Activated CD4-positive, alpha-beta T cell treated with anti-CD3 and anti-CD28 coated beads for 36 hours (primary cell): ENCODE measurements around the gene MAP1B. TPM values are rescaled to one million over a fixed set of nuclear protein-coding genes. Genes with fewer than 3 reads are reported as not detected.

Source experiments
- ATAC-seq: fragments of 200-7000 bp; cut with Tn5 transposase; one replicate; pipeline ENCODE4 v1.10.0; 2021; ENCODE audit warnings: mild to moderate bottlenecking, moderate library complexity
- CTCF ChIA-PET: fragments of 350-600 bp; sonication (Branson Sonifier 250); formaldehyde crosslinking; loops from one replicate; lab custom pipeline; 2021; ENCODE audit warnings: antibody characterized with exemption; lab: Charles Lee
- POLR2A ChIA-PET: fragments of 350-600 bp; sonication (Branson Sonifier 250); formaldehyde crosslinking; loops from one replicate; lab custom pipeline; 2021; ENCODE audit warnings: antibody characterized with exemption, inconsistent platforms; lab: Charles Lee
- DNase-seq: peaks from one replicate; pipeline ENCODE4 v3.0.0-alpha.2; 2020
- H3K27ac Mint-ChIP-seq: one replicate; pipeline ENCODE4 v1.8.0; 2021; ENCODE audit warnings: mixed read lengths
- H3K27me3 Mint-ChIP-seq: one replicate; pipeline ENCODE4 v1.8.0; 2021; ENCODE audit warnings: mixed read lengths
- H3K36me3 Mint-ChIP-seq: one replicate; pipeline ENCODE4 v1.8.0; 2021; ENCODE audit warnings: low read depth, mixed read lengths
- H3K4me1 Mint-ChIP-seq: one replicate; pipeline ENCODE4 v1.8.0; 2021; ENCODE audit warnings: mixed read lengths
- H3K4me3 Mint-ChIP-seq: one replicate; pipeline ENCODE4 v1.8.0; 2021; ENCODE audit warnings: mild to moderate bottlenecking, moderate library complexity, mixed read lengths
- H3K9me3 Mint-ChIP-seq: one replicate; pipeline ENCODE4 v1.8.0; 2021; ENCODE audit warnings: low read depth, mixed read lengths
- intact Hi-C, 2 experiments: fragments of 100-400 bp; cut with DNase I in 1 of 2; cut with micrococcal nuclease in 1 of 2; formaldehyde crosslinking; loops; one replicate each; pipeline versions ENCODE4 v1.14.2 to v1.15.1; 2022 to 2024; cut with DNase I, micrococcal nuclease
- total RNA-seq, 2 experiments: library from RNA; stranded (reverse); gene quantifications; one replicate each; pipeline ENCODE4 v1.2.3, GENCODE V29; 2021

MAP1B gene
- total RNA-seq, 2 experiments from 2014 or later = 0.16 to 0.26 TPM

- DNase-seq = no peak
- Mint-ChIP-seq H3K27me3 (peaks cover 51% of the 10 kb centered on the region), H3K36me3 (no peaks in the 10 kb centered on the region), H3K27ac (no peak overlapping the region), H3K4me3 (no peak overlapping the region), H3K9me3 (no peaks in the 10 kb centered on the region), H3K4me1 (peaks cover 15% of the 10 kb centered on the region)
- intact Hi-C loops = loop anchor here (1.0 to 10.0 kb wide), 7 partner anchors 61 to 353 kb away; no protein-coding TSS in a partner anchor
- ATAC-seq = no peak
- POLR2A ChIA-PET = no interaction called here
- CTCF ChIA-PET = interaction anchor here (0.8 to 1.0 kb wide), 2 partner anchors 50 to 170 kb away, joined by 3 to 4 read pairs; no protein-coding TSS in a partner anchor
These were observed 30.6 kb downstream of the MAP1B start for GRCh38 chr5:72137826-72138409.

- peaks cover 15% of the 10 kb centered on the region for H3K4me1 Mint-ChIP-seq
- CTCF ChIA-PET = interaction anchor here (0.6 to 1.0 kb wide), 6 partner anchors 14 to 169 kb away, joined by 3 to 4 read pairs (median 3); no protein-coding TSS in a partner anchor
- ATAC-seq (peak; percentile 100), DNase-seq (peak; percentile 32)
- no peaks in the 10 kb centered on the region for H3K9me3 Mint-ChIP-seq
- H3K4me3 Mint-ChIP-seq = no peak overlapping the region
- POLR2A ChIA-PET = no interaction called here
- intact Hi-C loops = loop anchor here (1.0 to 10.0 kb wide), 8 partner anchors 55 to 354 kb away; no protein-coding TSS in a partner anchor
- H3K27me3 Mint-ChIP-seq = peaks cover 53% of the 10 kb centered on the region
- peak overlapping the region; percentile 33 for H3K27ac Mint-ChIP-seq
- H3K36me3 Mint-ChIP-seq = no peaks in the 10 kb centered on the region
These were observed 31.8 kb downstream of the MAP1B start for GRCh38 chr5:72138943-72139521.

GRCh38 chr5:72140711-72141110, 33.4 kb downstream of the MAP1B start:
- Mint-ChIP-seq H3K27ac (no peak overlapping the region), H3K36me3 (no peaks in the 10 kb centered on the region), H3K9me3 (no peaks in the 10 kb centered on the region), H3K4me3 (no peak overlapping the region), H3K4me1 (peaks cover 15% of the 10 kb centered on the region), H3K27me3 (peaks cover 57% of the 10 kb centered on the region)
- no peak for ATAC-seq
- intact Hi-C loops = no loop called here
- DNase-seq = no peak
- ChIA-PET CTCF (no interaction called here), POLR2A (interaction anchor here (0.6 kb wide), 1 partner anchor 104 kb away, joined by 8 read pairs; no protein-coding TSS in a partner anchor)

GRCh38 chr5:72141440-72142355, 34.4 kb downstream of the MAP1B start:
- Mint-ChIP-seq H3K4me1 (peaks cover 15% of the 10 kb centered on the region), H3K27ac (no peak overlapping the region), H3K4me3 (no peak overlapping the region), H3K9me3 (no peaks in the 10 kb centered on the region), H3K36me3 (no peaks in the 10 kb centered on the region), H3K27me3 (peaks cover 56% of the 10 kb centered on the region)
- no peak for ATAC-seq
- intact Hi-C loops = no loop called here
- CTCF ChIA-PET = no interaction called here
- POLR2A ChIA-PET = interaction anchor here (0.6 kb wide), 1 partner anchor 103 kb away, joined by 8 read pairs; no protein-coding TSS in a partner anchor
- no peak for DNase-seq

GRCh38 chr5:72144762-72145161, 37.5 kb downstream of the MAP1B start:
- ATAC-seq (no peak), DNase-seq (no peak)
- Mint-ChIP-seq H3K4me3 (no peak overlapping the region), H3K27ac (no peak overlapping the region), H3K27me3 (peaks cover 50% of the 10 kb centered on the region), H3K9me3 (no peaks in the 10 kb centered on the region), H3K4me1 (no peaks in the 10 kb centered on the region), H3K36me3 (no peaks in the 10 kb centered on the region)
- intact Hi-C loops = no loop called here
- CTCF ChIA-PET = interaction anchor here (0.6 kb wide), 1 partner anchor 9 kb away, joined by 3 read pairs; no protein-coding TSS in a partner anchor
- POLR2A ChIA-PET = no interaction called here

GRCh38 chr5:72145348-72145747, 38.1 kb downstream of the MAP1B start:
- Mint-ChIP-seq H3K4me3 (no peak overlapping the region), H3K36me3 (no peaks in the 10 kb centered on the region), H3K27me3 (peaks cover 48% of the 10 kb centered on the region), H3K9me3 (no peaks in the 10 kb centered on the region), H3K4me1 (no peaks in the 10 kb centered on the region), H3K27ac (no peak overlapping the region)
- no peak for ATAC-seq
- no peak for DNase-seq
- ChIA-PET CTCF (interaction anchor here (0.6 kb wide), 1 partner anchor 10 kb away, joined by 3 read pairs; no protein-coding TSS in a partner anchor), POLR2A (no interaction called here)
- intact Hi-C loops = no loop called here

- DNase-seq = no peak
- no peaks in the 10 kb centered on the region for H3K36me3 Mint-ChIP-seq
- no peak overlapping the region for H3K27ac Mint-ChIP-seq
- peaks cover 41% of the 10 kb centered on the region for H3K27me3 Mint-ChIP-seq
- ATAC-seq = no peak
- intact Hi-C loops = no loop called here
- ChIA-PET CTCF (interaction anchor here (0.6 kb wide), 1 partner anchor 495 kb away, joined by 5 read pairs; no protein-coding TSS in a partner anchor), POLR2A (no interaction called here)
- H3K9me3 Mint-ChIP-seq = no peaks in the 10 kb centered on the region
- no peaks in the 10 kb centered on the region for H3K4me1 Mint-ChIP-seq
- no peak overlapping the region for H3K4me3 Mint-ChIP-seq
These were observed 38.8 kb downstream of the MAP1B start for GRCh38 chr5:72146056-72146455.

- peaks cover 32% of the 10 kb centered on the region for H3K27me3 Mint-ChIP-seq
- H3K27ac Mint-ChIP-seq = no peak overlapping the region
- no peak for DNase-seq
- CTCF ChIA-PET = no interaction called here
- intact Hi-C loops = no loop called here
- peaks cover 4% of the 10 kb centered on the region for H3K4me1 Mint-ChIP-seq
- H3K4me3 Mint-ChIP-seq = no peak overlapping the region
- no peak for ATAC-seq
- no peaks in the 10 kb centered on the region for H3K9me3 Mint-ChIP-seq
- POLR2A ChIA-PET = no interaction called here
- no peaks in the 10 kb centered on the region for H3K36me3 Mint-ChIP-seq
These were observed 40.3 kb downstream of the MAP1B start for GRCh38 chr5:72147569-72147968.

GRCh38 chr5:72149742-72150141, 42.5 kb downstream of the MAP1B start:
- H3K4me3 Mint-ChIP-seq = no peak overlapping the region
- no peak for ATAC-seq

GRCh38 chr5:72151169-72151568, 43.9 kb downstream of the MAP1B start:
- CTCF ChIA-PET = no interaction called here
- Mint-ChIP-seq H3K36me3 (no peaks in the 10 kb centered on the region), H3K4me3 (no peak overlapping the region), H3K9me3 (no peaks in the 10 kb centered on the region), H3K27me3 (peaks cover 11% of the 10 kb centered on the region), H3K27ac (no peak overlapping the region), H3K4me1 (peaks cover 4% of the 10 kb centered on the region)
- POLR2A ChIA-PET = no interaction called here
- intact Hi-C loops = no loop called here
- ATAC-seq = no peak
- no peak for DNase-seq

More at GRCh38 chr5:72149742-72150141, 42.5 kb downstream of the MAP1B start:
- no peak for DNase-seq
- intact Hi-C loops = no loop called here
- H3K9me3 Mint-ChIP-seq = no peaks in the 10 kb centered on the region
- H3K27ac Mint-ChIP-seq = no peak overlapping the region
- H3K4me1 Mint-ChIP-seq = peaks cover 4% of the 10 kb centered on the region
- no peaks in the 10 kb centered on the region for H3K36me3 Mint-ChIP-seq
- POLR2A ChIA-PET = no interaction called here
- CTCF ChIA-PET = no interaction called here
- H3K27me3 Mint-ChIP-seq = peaks cover 20% of the 10 kb centered on the region

GRCh38 chr5:72151646-72152045, 44.4 kb downstream of the MAP1B start:
- ATAC-seq (no peak), DNase-seq (no peak)
- CTCF ChIA-PET = no interaction called here
- Mint-ChIP-seq H3K4me3 (no peak overlapping the region), H3K36me3 (no peaks in the 10 kb centered on the region), H3K27ac (no peak overlapping the region), H3K27me3 (peaks cover 12% of the 10 kb centered on the region), H3K4me1 (peaks cover 4% of the 10 kb centered on the region), H3K9me3 (no peaks in the 10 kb centered on the region)
- POLR2A ChIA-PET = no interaction called here
- intact Hi-C loops = no loop called here
